GM23338 (cell line): Measurements from ENCODE around the gene ZMYND8. TPM values are rescaled to one million over a fixed set of nuclear protein-coding genes. Genes with fewer than 3 reads are reported as not detected.

ENCODE experiments used
- JUNB ChIP-seq: IDR thresholded peaks from one replicate; pipeline ENCODE4 v1.6.1; 2016; ENCODE audit warnings: antibody characterized with exemption; ENCODE audit not compliant: unreplicated experiment
- REST ChIP-seq: IDR thresholded peaks from one replicate; pipeline ENCODE4 v1.6.1; 2018; ENCODE audit warnings: antibody characterized with exemption; ENCODE audit not compliant: unreplicated experiment
- ZNF331 ChIP-seq: fragments of 250-450 bp; sonication (Bioruptor Pico); IDR thresholded peaks from 2 replicates; pipeline ENCODE4 v1.5.0; 2020; ENCODE audit warnings: low read depth, mild to moderate bottlenecking, moderate library complexity
- ZNF462 ChIP-seq: fragments of 250-450 bp; sonication (Bioruptor Pico); IDR thresholded peaks from 2 replicates; pipeline ENCODE4 v1.5.0; 2020; ENCODE audit warnings: mild to moderate bottlenecking, moderate library complexity
- polyA plus RNA-seq: library from polyadenylated mRNA; unstranded; fragments of >200 nt; fragmentation: Nextera tagmentation; extraction: Ambion mirVana; gene quantifications from 2 replicates; pipeline ENCODE4 v1.2.1, GENCODE V29; 2016
- total RNA-seq: library from RNA; depleted of rRNA; stranded (reverse); fragments of >200 nt; shearing (Covaris generic); gene quantifications from 2 replicates; pipeline ENCODE4 v1.2.3, GENCODE V29; 2014

ZMYND8 gene
- total and polyA plus RNA-seq, 2 experiments from 2014 or later, result 70.9 to 128 TPM

- TF ChIP-seq REST, result no peak
- TF ChIP-seq JUNB, result no peak
- no peak for TF ChIP-seq ZNF462 (CRISPR knock-in tag)
- no peak for TF ChIP-seq ZNF331 (CRISPR knock-in tag)
Observed at GRCh38 chr20:47247972-47248371, 108.5 kb downstream of the ZMYND8 start (continued).
